GM21717 (cell line): ENCODE data around the gene PRPF38A.
"Not testable (repeated sequence)": the region's sequence is repeated elsewhere in the genome, so short reads cannot be mapped to it uniquely, and the experiment has no call there.

Source experiments
- ATAC-seq: cut with Tn5 transposase; IDR thresholded peaks from one replicate; pipeline ENCODE4 v1.9.1; 2021; ENCODE audit warnings: mild to moderate bottlenecking, moderate library complexity; ENCODE audit not compliant: unreplicated experiment

The PRPF38A gene, protein sequence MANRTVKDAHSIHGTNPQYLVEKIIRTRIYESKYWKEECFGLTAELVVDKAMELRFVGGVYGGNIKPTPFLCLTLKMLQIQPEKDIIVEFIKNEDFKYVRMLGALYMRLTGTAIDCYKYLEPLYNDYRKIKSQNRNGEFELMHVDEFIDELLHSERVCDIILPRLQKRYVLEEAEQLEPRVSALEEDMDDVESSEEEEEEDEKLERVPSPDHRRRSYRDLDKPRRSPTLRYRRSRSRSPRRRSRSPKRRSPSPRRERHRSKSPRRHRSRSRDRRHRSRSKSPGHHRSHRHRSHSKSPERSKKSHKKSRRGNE

DNA sequence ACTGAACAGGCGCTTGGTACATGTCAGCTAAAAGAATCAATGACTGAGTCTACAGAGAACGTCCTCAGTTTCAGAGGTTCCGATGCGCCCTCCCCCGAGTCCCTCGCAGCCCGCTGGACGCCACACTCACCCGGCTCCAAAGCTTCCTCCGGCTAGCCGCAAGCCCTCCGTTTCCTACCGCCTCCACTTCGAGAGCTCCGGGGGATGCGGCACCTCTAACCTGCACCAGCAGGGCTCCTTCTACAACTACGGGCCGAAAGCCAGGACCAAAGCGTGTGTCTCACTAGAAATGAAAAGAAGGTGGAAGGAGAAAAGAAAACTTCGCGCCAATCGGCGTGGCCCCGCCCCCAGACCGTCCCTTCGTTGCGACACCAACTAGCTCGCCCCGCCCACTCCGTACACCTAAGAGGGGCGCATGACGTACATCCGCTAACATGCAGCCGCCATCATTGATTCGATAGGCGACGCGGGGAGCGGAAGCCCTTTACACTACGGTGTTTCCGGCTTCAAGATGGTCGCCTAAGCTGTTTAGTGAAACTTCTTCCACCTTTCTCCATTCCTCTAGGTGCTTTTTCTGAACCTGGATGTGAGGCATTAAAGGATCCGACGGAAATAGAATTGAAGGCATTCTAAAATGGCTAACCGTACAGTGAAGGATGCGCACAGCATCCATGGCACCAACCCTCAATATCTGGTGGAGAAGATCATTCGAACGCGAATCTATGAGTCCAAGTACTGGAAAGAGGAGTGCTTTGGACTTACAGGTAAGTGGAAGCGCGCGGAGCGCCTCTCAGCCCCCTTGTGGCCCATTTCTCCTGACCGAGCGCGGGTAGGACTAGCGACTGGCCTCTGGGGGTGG is at the start of gene PRPF38A, which contains the start of gene ORC1:
Gene PRPF38A (plus strand): TSS at position 487 of the 859 bp plus-strand sequence. CDS start 148 bp downstream, at position 635.
Gene ORC1 (minus strand): TSS at position 308 of the 859 bp plus-strand sequence. CDS start 2,200 bp downstream, outside the sequence.
- ATAC-seq: peak; percentile 91

DNA sequence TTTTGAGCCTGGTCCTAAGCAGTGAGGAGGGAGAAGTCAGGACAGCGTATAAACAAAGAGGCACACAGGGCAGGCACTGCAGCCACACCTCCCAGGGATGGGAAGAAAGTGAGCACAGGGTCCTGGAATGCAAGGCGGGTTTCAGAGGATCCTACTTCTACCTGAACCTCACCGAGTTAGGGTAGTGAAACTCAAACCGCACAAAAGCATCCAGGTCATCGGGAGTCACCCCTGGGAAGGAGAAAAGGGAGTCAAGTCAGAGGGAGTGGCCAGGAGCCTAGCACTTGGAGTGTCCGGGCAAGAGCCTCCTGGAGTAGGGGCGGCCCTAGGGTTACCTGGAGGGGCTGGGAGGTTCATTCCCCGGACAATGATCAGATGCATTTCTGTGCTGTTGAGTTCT is 49.0 kb upstream of the PRPF38A start:
- ATAC-seq: no peak

DNA sequence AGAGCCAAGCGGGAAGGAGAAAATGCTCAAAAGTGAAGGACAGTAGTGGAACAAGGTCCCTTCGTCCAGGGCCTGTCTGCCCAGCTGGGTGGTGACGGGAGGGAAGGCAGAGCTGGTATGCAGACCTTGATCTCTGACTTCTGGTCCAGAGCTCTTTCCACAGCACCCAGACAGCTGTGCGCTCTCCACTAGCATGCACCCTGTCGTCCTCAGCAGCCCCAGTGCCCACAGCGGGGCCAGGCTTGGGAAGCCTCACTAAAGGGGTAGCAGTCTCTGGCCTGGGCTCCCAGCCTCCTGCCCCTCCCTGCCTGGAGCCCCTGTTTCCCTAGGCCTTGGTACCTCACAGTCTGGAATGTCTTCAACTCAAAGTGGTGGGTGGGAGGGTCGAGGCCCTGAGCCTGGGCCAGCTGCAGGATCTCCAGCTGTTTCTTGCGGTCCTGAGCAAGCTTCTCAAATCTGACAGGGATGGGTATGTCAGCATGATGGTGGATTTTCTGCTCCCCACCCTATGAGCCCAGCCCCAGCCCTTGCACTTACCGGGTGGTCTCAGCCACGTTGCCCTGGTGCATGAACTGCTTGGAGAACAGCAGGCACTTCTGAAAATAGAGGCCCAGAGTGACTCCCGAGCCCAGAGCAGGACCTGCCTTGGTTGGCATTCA is 48.4 kb upstream of the PRPF38A start:
- no peak for ATAC-seq

DNA sequence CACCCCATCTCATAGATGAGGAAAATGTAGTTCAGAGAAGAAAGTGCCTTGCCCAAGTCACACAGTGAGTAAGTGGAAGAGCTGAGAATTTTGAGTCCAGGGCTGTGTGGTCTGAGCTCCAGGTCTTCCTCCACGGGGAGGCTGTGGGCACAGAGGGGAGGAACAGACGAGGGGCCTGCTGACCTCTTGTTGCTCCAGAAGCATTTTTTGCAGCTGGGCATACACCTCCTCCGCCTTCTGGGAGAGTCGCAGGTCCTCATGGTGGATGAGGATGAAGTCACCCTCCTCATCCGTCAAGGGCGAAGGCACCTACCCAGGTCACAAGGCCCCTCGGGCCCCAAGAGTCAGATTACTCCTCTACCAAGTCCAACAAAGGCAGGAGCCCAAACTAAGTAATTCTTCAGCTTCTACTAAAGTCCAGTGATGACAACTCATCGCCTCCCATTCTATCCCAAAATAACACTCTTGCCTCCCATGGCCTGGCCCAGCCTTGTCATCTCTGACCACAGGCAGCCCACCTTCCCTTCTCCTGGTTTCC is 47.5 kb upstream of the PRPF38A start:
- no peak for ATAC-seq

DNA sequence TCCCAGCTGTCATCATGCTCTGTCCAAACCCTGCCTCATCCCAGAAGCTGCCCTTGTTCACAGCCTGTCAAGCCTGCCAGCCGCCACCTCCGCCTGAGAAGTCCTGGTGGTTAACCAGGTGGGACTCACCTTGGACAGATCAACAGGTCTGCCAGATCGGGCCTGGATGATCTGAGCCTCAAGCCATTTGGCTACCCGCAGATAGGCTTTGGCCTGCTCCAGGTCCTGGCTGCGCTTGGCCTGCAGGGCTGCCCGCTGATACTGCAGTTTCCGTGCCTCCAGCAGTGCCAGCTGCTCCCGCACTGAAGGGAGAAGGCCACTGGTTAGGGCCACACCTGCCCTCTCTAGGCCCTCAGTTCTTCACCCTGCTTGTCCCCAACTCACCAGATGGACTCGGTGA is 47.0 kb upstream of the PRPF38A start:
- ATAC-seq: no peak

DNA sequence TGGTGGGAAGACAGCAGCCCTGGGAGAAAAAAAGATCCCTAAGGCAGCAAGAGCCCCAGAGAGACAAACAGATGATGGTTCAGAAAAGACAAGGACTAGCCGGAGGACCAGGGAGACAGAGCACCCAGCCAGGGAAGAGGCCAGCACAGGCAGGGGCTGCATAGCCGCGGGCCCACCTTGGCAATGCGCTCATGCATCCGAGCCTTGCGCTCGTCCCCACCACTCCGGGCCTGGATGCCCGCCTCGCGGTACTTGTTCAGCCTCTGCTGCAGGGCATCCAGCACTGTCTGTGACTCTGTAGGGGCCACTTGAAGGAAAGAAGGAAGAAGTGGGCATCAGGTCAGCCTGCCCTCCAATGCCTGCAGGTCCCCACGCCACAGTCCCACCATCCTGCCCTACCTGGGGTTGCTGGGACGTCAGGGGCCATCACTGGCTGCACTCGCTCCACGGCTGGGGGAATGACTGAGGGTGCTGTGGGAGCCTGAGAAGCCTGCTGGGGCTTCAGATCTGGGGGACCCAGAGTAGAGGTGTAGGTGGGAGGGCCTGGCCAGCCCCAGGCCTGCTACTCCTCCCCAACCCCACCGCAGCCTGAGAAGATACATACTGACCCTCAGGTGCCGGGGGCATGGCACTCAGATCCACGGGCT is 45.4 kb upstream of the PRPF38A start:
- no peak for ATAC-seq

DNA sequence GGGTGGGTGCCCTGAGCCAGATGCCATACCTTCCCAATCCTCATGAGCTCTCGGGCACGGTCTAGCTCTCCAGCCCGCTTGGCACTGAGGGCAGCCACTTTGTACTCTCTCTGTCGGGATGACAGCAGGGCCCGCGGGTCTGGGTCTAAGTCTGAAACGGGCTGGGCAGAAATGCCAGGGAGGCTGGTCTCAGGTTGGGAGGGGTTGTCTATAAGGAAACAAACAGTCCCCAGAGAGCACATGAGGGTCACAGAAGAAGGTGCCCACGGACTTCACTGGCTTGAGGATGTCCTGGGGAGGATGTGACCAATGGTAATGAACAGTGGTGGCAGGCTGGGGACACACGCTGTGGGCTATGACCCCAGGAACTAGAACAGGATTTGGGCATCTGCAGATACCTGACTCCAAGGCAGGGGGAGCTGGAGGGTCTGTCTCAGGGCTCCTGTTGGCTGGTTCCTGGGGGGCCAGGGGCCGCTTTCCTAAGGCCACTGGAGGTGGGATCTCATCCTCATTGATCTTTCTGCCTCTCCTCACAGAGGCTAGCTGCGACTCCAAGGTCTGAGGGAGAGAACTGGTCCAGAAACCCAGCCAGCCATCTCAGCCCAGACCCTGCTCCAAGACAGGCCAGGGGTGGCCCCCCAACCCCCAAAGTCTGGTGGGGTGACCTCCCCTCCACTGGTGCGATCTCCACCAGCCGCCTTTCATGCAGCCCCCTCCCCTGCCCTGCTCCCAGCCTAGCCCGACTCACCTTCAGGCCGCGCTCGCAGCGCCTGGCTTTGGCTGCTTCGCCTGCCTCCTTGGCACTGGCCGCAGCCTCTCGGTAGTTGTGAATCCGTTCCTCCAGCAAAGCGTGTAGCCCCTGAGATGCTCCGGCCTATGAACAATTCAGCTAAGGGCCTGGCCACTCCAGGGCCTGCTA is 44.5 kb upstream of the PRPF38A start:
- no peak for ATAC-seq

DNA sequence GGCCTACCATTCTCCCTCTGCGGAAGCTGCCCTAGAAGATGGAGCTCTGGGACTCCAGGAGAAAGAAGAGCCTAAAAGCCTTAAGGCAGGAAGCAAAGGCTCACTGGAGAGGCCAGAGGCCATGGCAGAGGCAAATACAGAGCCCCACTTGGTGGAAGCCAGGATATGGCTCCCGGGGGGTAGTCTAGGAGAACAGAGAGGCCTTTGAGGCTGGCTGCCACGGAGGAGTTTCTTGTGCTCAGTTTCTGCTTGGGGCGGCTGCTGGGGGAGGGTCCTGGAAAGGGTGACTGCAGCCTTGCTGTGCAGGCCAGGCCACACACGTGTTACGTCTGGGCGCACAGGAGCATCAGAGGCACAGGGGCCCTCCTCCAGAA is 43.8 kb upstream of the PRPF38A start:
- ATAC-seq: no peak

DNA sequence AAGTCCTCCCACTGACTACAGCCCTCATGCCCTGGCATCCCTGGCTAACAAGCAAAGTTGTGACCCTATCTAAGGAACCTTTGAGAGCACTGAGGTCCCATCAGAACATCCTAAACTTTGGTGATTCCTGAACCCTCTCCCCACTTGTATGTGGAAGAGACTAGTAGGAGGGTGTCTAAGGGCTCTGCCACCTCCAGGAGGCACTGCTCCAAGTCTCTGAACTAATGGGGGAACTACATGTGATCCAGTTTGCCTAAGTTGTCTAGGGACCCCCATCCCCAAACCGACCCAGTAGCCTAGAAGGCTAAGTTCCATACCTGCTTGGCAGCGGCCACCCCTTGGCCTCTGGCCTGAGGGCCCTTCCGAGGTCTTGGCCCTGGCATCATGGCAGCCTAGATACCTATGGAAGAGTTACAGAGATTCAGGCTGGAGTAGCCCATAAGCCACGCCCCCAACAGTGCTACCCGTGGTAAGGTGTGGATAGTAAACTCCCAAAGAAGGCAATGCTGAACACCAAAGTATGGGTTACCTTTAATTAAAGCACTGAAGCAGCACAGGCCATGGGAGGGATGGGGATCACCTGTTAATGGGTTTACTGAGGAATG is 40.1 kb upstream of the PRPF38A start:
- ATAC-seq: no peak

DNA sequence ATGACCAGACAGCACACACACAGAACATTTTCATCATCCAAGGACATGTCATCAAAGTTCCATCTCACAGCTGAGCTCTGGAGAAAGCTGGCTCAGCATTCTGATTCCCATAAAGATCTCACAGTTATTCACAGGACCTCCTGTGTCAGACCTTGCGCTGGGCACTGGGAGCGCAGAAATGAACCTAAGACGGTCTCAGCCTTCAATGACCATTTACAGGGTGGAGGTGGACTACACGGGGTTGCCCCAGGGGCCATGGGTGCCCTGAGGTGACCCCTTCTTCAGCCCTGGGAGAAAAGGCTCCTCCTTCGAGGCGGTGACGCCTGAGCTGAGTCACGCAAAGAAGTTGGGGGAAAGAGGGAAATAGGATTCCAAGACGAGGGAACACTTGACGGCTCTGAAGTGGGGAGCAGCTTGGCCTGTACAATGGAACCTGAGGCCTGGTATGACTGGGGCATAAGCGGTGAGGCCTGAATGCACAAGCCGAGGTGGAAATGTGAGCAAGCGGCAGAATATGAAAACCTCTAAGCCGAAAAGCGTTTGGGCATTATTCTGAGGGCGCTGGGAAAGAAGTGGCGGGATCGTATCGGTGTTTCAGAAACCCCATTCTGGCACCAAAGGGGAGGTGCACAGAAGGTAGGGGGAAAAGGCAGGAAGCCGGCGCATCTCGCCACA is 39.2 kb upstream of the PRPF38A start:
- ATAC-seq: peak; percentile 32

DNA sequence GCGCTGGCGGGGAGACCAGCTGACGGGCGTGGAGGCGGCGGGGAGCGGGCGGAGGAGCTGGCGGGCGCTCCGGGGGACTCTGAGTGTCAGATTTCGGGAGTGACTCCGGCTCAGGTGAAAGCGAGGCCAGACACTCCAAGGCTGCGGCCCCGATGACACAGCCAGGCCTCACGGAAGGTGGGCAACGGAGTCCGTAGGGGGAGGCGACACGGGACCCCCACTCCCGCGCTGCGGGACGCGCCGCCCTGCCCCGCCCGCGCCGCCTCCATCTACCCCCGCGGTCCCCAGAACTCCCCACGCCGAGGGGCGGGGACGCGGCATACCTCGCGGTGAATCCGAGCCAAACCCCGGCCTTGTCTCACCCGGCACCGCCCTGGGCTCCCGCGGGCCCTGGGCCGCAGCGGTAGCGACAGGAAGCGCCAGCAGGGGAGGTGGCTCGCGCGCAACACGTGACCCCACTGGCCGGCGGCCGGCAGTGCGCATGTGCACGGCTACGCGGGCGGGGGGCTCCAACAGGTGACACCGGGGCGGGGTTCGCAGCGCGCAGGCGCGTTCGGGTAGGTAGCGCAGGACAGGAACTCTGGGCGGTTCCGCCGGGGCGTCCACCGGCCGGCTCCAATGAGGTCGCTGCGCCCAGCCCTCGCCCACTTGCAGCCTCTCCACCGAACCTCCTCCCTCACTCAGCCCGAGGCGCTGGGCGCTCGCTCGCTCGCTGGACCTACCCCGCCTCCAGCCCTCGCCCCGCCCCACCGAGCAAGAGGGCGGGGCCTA is 38.5 kb upstream of the PRPF38A start, which contains the start of gene CC2D1B:
Gene CC2D1B (minus strand): TSS at position 460 of the 771 bp plus-strand sequence. CDS start 1,585 bp downstream, outside the sequence.
- ATAC-seq: peak; percentile 88

DNA sequence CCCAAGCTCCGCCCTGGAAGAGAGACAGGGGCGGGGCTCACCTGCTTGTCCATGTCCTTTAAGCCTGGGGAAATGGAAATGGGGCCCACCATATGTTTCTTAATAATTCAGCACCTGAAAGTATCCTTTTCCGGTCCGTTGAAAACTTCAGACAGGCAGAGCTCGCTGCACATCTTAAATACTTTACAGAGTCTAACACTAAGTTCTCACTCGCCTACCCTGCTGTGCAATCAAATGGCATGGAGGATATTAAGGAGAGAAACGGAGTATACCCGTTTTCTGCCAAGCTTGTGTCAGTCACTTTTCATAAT is 37.9 kb upstream of the PRPF38A start:
- ATAC-seq: no peak

DNA sequence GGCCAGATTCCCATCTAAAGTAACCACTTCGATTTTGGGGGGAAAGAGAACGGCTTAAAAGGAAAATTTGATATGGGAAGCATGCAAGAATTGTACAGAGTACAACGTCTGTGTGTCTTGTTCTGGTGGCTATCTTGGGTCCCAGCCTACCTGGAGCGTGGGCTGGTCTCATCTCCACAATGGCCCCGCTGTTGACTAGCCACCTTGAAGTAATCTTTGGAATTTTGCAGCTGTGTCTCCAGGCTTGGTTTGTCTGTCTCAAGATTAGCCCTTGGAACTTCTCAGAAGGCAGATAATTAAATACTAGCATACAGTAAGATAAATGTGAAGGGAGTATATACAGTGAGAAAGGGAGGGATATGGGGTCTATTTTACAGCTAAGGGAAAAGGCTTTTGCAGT is 37.1 kb upstream of the PRPF38A start:
- no peak for ATAC-seq

DNA sequence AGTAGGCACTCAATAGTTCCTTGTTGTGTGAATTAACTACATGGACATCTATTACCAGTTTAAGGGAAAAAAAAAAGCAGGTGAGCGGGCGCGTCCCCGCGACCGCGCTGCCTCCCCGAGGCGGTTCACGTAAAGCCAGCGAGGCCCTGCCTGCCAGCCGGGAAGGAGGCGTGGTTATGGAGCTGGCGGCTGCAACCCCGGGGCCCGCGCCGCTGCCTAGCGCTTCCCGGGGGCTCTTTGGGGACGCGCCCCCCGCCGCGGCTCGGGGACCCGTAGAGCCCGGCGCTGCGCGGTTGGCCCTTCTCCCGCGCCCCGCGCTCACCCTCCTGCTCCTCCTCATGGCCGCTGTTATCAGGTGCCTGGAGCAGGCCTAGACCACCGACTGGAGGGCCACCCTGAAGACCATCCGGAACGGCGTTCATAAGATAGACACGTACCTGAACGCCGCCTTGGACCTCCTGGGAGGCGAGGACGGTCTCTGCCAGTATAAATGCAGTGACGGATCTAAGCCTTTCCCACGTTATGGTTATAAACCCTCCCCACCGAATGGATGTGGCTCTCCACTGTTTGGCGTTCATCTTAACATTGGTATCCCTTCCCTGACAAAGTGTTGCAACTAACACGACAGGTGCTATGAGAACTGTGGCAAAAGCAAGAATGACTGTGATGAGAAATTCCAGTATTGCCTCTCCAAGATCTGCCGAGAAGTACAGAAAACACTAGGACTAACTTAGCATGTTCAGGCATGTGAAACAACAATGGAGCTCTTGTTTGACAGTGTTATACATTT is 35.8 kb upstream of the PRPF38A start:
- no peak for ATAC-seq

DNA sequence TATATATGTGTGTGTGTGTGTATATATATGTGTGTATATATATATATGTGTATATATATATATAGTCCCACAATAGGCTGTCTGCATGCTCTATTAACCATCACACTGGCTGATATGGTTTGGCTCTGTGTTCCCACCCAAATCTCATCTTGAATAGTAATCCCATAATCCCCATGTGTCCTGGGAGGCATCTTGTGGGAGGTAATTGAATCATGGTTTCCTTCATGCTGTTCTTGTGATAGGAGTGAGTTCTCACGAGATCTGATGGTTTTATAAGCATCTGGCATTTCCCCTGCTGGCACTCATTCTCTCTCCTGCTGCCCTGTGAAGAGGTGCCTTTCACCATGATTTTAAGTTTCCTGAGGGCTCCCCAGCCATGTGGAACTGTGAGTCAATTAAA is 34.6 kb upstream of the PRPF38A start:
- ATAC-seq: not testable (repeated sequence)

DNA sequence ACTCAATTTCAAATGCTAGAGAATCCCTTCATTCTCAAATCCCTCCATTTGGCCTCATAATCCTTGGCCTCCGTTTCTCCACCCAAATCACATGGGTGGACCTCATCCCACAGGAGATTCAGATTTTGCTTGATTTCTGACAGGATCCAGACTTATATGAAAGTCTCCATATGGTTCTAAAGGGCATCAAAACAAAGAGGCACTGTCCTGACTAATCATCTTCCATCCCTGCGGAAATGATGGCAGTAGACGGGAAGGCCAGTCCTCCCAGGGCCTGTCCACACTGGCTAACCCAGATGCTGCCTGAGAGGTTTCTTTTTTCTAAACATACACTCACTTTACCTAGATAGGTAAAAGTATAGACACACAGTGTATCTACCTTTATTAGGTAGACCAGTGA is 19.0 kb upstream of the PRPF38A start:
- ATAC-seq: no peak

DNA sequence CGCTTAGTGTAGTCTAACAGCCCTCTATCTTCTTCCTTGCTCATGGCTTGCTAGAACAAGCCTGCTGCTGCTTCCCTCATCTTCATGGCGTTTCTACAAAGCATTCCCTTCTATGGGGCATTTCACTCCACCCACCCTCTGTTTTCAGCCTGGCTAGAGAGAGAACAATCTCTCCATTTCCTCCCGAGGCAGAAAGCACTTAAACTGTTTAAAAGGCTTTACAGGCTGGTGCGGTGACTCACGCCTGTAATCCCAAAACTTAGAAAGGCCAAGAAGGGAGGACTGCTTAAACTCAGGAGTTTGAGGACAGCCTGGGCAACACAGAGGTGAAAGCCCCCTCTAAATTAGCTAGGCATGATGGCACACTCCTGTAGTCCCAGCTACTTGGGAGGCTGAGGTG is 17.9 kb upstream of the PRPF38A start:
- ATAC-seq: no peak
